Fibroblast of skin of left biceps (primary cell): ENCODE data around the gene SASH3.

Experiments
- DNase-seq, 2 experiments: peaks; one replicate each; pipeline ENCODE4 v3.0.0-alpha.2; 2013; ENCODE audit warnings: low read depth in 2 of 2

SASH3 gene

GRCh38 chrX:129783291-129783713 lies 3.6 kb downstream of the SASH3 start:
- DNase-seq: no peak

- DNase-seq: no peak
These were observed 4.6 kb downstream of the SASH3 start for GRCh38 chrX:129784371-129784770.

- no peak for DNase-seq
These were observed 5.6 kb downstream of the SASH3 start for GRCh38 chrX:129785160-129785947.

- no peak for DNase-seq
These were observed 6.5 kb downstream of the SASH3 start for GRCh38 chrX:129786210-129786651.

- no peak for DNase-seq
These were observed 7.7 kb downstream of the SASH3 start for GRCh38 chrX:129787336-129788055.

DNA sequence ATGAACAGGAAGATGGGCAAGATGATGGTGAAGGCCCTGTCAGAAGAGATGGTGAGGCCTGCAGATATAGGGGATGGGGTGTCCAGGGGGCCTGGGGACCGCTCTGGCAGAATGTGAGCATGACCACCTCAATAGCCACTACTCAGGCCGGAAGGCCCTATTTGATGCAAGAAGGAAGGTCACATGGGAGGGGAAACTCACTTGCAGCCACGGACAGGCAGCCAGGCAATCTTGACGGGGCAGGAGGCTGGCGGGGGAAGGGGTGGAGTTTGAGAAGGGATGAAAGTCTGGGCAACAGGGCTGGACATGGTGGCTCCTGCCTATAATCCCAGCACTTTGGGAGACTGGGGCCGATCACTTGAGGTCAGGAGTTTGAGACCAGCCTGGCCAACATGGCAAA lies 8.8 kb downstream of the SASH3 start:
- DNase-seq: no peak

- no peak for DNase-seq
These were observed 10.4 kb downstream of the SASH3 start for GRCh38 chrX:129790146-129790545.

DNA sequence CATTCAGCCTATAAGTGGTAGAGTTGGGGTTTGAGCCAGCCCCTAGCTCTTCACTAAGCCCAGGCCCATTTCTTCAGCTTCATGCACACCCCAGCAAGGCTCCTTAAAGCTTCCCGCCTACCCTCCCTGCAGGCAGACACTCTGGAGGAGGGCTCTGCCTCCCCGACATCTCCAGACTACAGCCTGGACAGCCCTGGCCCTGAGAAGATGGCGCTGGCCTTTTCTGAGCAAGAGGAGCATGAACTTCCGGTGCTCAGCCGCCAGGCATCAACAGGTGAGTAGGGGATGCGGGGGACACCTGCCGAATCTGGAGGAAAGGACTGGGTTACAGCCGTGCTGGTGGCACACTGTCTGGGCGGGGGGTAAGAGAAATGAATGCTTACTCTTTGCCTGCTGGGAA lies 11.1 kb downstream of the SASH3 start:
- DNase-seq: no peak

- no peak for DNase-seq
These were observed 11.6 kb downstream of the SASH3 start for GRCh38 chrX:129791336-129791735.

- no peak for DNase-seq
These were observed 12.3 kb downstream of the SASH3 start for GRCh38 chrX:129791961-129792570.

- no peak for DNase-seq
These were observed 13.0 kb downstream of the SASH3 start for GRCh38 chrX:129792586-129793291.

DNA sequence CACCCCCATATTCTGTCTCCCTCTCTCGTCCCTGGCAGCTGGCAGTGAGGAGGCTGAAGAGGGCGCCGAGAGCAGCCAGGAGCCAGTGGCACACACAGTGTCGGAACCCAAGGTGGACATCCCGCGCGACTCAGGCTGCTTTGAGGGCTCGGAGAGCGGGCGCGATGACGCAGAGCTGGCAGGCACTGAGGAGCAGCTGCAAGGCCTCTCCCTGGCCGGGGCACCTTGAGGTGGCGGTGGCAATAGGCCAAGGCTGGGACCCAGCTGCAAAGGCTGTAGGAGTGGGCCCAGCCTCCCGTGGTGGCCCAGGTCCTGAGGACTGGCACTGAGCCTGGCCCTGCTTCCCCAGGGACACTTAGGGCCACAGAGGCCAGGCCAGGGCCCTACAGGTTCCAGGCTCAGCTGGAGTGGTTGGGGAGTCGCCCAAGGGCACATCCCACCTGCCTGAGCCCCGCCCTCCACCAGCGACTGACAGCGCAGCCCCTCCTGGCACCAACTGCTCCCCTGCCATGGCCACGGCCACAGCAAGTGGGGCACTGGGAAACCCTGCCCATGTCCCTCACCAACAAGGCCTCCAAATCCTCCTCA lies 13.9 kb downstream of the SASH3 start:
- no peak for DNase-seq

- DNase-seq: no peak
These were observed 15.8 kb downstream of the SASH3 start for GRCh38 chrX:129795584-129795983.

GRCh38 chrX:129797251-129797906 lies 17.6 kb downstream of the SASH3 start:
- no peak for DNase-seq

DNA sequence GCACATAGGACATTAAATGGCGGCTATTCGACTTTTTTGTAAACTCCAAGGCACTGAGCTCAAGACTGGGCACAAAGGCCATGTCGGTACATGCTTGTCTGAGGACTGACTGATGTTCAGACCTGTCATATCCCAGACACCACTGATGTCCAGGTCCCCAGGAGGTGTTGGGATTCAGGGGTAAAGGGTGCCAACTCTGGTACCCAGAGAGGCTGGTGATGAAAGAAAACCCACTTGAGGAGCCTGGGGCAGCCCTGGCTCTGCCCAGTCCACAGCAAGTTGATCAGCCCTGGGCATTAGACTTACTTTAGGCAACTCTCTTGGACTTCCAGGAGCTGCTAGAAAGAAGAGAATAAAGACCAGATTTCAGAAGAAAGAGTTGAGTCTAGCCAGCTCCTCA lies 18.7 kb downstream of the SASH3 start:
- DNase-seq: no peak

DNA sequence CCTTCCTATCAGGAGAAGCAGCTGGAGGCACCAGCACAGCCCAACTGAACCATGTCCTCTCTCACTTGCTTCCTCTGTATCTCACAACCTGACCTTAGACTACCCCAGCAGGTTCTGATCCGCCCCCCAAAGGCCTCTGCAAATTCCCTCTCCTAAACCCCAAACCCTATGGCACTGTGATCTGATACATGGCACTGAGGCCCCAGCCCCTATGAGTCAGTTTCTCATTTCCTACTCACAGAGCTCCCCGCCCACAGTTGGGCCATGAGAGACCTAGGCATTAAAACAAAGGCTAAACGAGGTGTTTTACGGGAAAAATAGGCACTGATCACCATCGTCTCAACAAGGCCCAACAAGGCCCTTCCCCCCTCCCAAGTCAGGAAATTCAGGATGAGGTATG lies 19.1 kb downstream of the SASH3 start:
- DNase-seq: no peak

GRCh38 chrX:129800186-129800585 lies 20.4 kb downstream of the SASH3 start:
- DNase-seq: no peak

GRCh38 chrX:129802863-129803262 lies 23.1 kb downstream of the SASH3 start:
- DNase-seq: no peak

DNA sequence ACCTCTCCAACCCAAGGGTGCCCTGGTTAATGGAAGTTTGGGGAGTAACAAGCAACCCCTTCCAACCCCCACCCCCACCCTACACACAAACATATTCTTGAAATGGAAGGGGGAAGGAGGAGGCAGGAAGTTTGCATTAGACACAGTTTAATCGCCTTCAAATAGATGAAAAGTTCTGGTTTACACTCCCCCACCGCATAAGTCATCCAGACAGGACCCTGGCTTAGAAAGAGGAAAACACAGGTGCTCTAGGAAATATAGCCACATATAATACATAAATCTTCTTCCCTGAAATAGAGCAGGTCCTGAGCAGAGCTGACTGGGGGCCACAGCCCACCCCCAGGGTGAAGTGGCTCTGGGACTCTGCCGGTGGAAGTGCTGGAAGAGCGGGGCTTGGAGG lies 25.1 kb downstream of the SASH3 start:
- DNase-seq: no peak

DNA sequence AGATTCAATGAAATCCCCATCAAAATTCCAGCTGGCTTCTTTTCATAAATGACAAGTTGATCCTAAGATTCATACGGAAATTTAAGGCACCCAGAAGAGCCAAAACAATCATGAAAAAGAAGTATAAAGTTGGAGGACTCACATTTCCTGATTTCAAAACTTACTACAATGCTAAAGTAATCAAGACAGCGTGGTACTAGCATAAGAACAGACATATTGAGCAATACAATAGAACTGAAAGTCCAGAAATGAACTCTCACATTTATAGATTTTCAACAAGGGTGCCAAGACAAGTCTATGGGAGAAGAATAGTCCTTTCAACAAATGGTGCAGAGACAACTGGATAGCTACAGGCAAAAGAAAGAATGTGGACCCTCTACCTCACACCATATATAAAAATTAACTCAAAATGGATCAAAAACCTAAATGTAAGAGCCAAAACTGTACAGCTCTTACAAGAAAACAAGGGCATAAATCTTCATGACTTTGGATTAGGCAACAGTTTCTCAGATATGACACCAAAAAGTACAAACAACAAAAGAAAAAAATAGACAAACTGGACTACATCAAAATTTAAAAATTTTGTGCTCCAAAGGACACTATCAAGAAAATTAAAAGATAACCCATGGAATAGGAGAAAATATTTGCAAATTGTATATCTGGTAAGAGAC lies 28.5 kb downstream of the SASH3 start:
- DNase-seq: no peak
